NB4 (cell line): ENCODE measurements around the gene GARIN5B.

Experiments used
- POLR2A ChIP-seq: IDR thresholded peaks from 2 replicates; pipeline ENCODE4 v1.6.1; 2011; ENCODE audit warnings: mild to moderate bottlenecking; ENCODE audit not compliant: insufficient read length; ENCODE audit errors: extremely low read depth
- TF ChIP-seq, protein P1 (sequence below): IDR thresholded peaks from one replicate; pipeline ENCODE4 v1.5.1; 2012; ENCODE audit warnings: low read depth, low read length

DNA sequence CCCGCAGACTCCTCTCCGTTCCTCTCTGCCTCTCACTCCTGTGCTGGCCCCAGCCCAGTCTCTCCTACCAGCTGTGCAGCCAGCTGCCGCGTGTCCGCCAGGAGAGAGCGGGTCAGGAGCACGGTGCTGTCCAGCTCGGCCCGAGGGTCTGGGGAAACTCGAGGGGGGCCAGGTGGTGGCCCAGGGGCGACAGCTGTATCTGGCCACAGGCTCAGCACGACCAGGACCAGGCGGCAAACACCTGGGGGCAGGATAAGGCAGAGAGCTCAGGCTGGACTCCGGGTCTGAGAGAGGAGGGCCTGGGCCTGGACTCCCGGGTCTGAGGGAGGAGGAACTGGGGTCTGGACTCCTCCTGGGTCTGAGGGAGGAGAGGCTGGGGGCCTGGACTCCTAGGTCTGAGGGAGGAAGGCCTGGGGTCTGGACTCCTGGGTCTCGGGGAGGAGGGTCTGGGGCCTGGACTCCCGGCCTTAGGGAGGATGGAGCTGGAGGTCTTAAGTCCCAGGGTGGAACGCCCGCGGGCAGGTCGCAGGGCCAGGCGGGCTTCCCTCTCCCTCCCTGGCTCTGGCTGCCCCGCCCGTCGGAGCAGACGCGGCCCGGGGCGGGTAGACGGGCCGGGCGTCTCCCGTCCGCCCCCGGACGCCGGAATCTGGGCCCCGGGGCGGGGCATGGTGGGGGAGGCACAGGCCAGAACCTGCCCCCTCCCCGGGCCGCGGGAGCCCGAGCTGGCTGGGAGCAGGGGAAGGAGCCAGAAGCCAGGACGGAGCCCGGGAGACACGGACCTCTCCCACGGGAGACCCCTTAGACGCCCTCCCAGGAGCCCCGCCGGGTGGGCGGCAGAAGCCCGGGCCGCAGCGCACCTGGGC lies 5.9 kb upstream of the GARIN5B start:
- TF ChIP-seq, protein P1, sequence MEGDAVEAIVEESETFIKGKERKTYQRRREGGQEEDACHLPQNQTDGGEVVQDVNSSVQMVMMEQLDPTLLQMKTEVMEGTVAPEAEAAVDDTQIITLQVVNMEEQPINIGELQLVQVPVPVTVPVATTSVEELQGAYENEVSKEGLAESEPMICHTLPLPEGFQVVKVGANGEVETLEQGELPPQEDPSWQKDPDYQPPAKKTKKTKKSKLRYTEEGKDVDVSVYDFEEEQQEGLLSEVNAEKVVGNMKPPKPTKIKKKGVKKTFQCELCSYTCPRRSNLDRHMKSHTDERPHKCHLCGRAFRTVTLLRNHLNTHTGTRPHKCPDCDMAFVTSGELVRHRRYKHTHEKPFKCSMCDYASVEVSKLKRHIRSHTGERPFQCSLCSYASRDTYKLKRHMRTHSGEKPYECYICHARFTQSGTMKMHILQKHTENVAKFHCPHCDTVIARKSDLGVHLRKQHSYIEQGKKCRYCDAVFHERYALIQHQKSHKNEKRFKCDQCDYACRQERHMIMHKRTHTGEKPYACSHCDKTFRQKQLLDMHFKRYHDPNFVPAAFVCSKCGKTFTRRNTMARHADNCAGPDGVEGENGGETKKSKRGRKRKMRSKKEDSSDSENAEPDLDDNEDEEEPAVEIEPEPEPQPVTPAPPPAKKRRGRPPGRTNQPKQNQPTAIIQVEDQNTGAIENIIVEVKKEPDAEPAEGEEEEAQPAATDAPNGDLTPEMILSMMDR: no peak
- no peak for TF ChIP-seq POLR2A
